ENCODE data around the gene MPP7. TPM values are rescaled to one million over a fixed set of nuclear protein-coding genes. Genes with fewer than 3 reads are reported as not detected.

MPP7 gene
- polyA plus RNA-seq, 1 experiment: 1.0 TPM

DNA sequence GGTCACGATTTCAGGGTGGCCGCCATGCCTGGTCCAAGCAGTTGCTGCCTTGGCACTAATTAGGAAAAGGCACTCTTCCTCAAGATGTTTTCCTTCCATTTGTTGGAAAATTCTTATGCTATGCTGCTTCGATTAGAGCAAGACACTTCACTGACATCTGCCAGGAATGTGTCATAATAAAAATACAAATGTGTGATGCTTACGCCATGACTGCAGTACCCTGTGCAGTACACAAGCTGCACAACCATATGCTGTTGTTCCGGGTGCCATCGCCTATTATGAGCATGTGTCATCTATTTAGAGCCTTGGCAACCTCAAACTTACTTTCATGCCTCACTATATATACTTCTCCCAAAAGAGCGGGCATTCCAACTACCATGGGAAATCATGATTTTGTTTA, 14.9 kb upstream of the MPP7 start:
- Histone ChIP-seq H3K4me3 (ENCODE audit: low read depth, low read length) (no peak overlapping the region), H3K27me3 (ENCODE audit: control insufficient read depth, insufficient read depth, low read length) (peaks cover 11% of the 10 kb centered on the region), H3K36me3 (ENCODE audit: control insufficient read depth, insufficient read depth, low read length) (no peaks in the 10 kb centered on the region)
- POLR2A ChIA-PET: no interaction called here
- DNase-seq (ENCODE audit: low read depth): no peak
- CTCF ChIA-PET: interaction anchor here (1.2 kb wide), 1 partner anchor 64 kb away, joined by 3 read pairs; no protein-coding TSS in a partner anchor
- TF ChIP-seq, protein P1, sequence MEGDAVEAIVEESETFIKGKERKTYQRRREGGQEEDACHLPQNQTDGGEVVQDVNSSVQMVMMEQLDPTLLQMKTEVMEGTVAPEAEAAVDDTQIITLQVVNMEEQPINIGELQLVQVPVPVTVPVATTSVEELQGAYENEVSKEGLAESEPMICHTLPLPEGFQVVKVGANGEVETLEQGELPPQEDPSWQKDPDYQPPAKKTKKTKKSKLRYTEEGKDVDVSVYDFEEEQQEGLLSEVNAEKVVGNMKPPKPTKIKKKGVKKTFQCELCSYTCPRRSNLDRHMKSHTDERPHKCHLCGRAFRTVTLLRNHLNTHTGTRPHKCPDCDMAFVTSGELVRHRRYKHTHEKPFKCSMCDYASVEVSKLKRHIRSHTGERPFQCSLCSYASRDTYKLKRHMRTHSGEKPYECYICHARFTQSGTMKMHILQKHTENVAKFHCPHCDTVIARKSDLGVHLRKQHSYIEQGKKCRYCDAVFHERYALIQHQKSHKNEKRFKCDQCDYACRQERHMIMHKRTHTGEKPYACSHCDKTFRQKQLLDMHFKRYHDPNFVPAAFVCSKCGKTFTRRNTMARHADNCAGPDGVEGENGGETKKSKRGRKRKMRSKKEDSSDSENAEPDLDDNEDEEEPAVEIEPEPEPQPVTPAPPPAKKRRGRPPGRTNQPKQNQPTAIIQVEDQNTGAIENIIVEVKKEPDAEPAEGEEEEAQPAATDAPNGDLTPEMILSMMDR (IDR thresholded peaks at IDR 0.05; ENCODE audit: insufficient read depth, low read depth, low read length): no peak

GRCh38 chr10:28316696-28317095, 13.8 kb upstream of the MPP7 start:
- TF ChIP-seq, protein P1 (IDR thresholded peaks at IDR 0.05; ENCODE audit: insufficient read depth, low read depth, low read length): no peak
- DNase-seq (ENCODE audit: low read depth): no peak
- Histone ChIP-seq H3K4me3 (ENCODE audit: low read depth, low read length) (no peak overlapping the region), H3K27me3 (ENCODE audit: control insufficient read depth, insufficient read depth, low read length) (peaks cover 11% of the 10 kb centered on the region), H3K36me3 (ENCODE audit: control insufficient read depth, insufficient read depth, low read length) (no peaks in the 10 kb centered on the region)
- POLR2A ChIA-PET: no interaction called here
- CTCF ChIA-PET: interaction anchor here (1.0 to 1.4 kb wide), 2 partner anchors 15 to 18 kb away, joined by 3 to 4 read pairs; no protein-coding TSS in a partner anchor

- peaks cover 11% of the 10 kb centered on the region for H3K27me3 ChIP-seq (ENCODE audit: control insufficient read depth, insufficient read depth, low read length)
- CTCF ChIA-PET: interaction anchor here (2.5 kb wide), 1 partner anchor 12 kb away, joined by 12 read pairs; the partner anchor contains the start of gene MPP7
- no peak for DNase-seq (ENCODE audit: low read depth)
- H3K36me3 ChIP-seq (ENCODE audit: control insufficient read depth, insufficient read depth, low read length): no peaks in the 10 kb centered on the region
- H3K4me3 ChIP-seq (ENCODE audit: low read depth, low read length): no peak overlapping the region
- POLR2A ChIA-PET: no interaction called here
- TF ChIP-seq, protein P1 (IDR thresholded peaks at IDR 0.05; ENCODE audit: insufficient read depth, low read depth, low read length): no peak
Observed at GRCh38 chr10:28315140-28315539, 12.3 kb upstream of the MPP7 start.

DNA sequence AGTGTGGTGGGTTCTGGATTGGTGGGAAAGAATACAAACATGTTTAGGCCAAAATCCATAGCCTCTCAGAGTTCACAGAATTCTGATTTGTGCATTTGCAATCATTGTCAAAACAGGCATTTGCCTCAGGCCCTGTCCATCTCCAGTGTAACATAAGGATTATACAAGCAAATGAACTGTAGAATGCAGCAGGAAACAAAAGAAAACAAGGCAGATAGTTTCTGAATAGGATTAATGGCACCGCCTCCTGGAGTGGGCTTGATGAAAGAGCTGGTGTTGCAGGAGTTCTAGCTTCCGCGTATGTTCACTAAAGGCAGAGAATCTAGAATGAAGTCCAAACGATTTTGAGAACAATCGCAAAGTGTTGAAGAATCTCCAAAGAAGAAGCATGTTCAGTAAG, 11.3 kb upstream of the MPP7 start:
- Histone ChIP-seq H3K4me3 (ENCODE audit: low read depth, low read length) (no peak overlapping the region), H3K36me3 (ENCODE audit: control insufficient read depth, insufficient read depth, low read length) (no peaks in the 10 kb centered on the region), H3K27me3 (ENCODE audit: control insufficient read depth, insufficient read depth, low read length) (peaks cover 11% of the 10 kb centered on the region)
- ChIA-PET POLR2A (no interaction called here), CTCF (interaction anchor here (0.9 to 2.5 kb wide), 2 partner anchors 11 to 16 kb away, joined by 3 to 12 read pairs; partner anchors contain the start of gene MPP7)
- no peak for DNase-seq (ENCODE audit: low read depth)
- TF ChIP-seq, protein P1 (IDR thresholded peaks at IDR 0.05; ENCODE audit: insufficient read depth, low read depth, low read length): no peak

DNA sequence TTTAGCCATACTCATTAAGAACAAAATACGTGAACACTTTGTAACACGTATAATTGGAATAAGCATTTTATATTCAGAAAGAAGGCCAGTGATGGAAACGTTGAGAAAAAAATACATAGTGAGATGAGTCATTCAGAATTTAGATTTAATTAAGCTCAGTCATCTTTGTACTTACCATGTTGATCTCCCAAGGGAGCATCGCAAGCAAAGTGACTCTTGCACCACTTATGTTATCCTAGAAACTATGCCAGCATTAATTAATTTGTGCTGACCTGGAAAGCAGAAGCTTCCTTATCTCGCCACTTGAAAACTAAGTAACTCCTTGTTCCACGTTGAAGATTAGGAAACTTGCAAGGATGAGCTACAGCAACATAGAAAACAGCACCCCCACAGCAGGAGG, 9.7 kb upstream of the MPP7 start:
- H3K36me3 ChIP-seq (ENCODE audit: control insufficient read depth, insufficient read depth, low read length): no peaks in the 10 kb centered on the region
- no peak for DNase-seq (ENCODE audit: low read depth)
- ChIA-PET POLR2A (no interaction called here), CTCF (interaction anchor here (1.1 to 2.5 kb wide), 2 partner anchors 9 to 81 kb away, joined by 3 to 12 read pairs; partner anchors contain the start of gene MPP7)
- TF ChIP-seq, protein P1 (IDR thresholded peaks at IDR 0.05; ENCODE audit: insufficient read depth, low read depth, low read length): no peak
- H3K27me3 ChIP-seq (ENCODE audit: control insufficient read depth, insufficient read depth, low read length): peaks cover 14% of the 10 kb centered on the region
- H3K4me3 ChIP-seq (ENCODE audit: low read depth, low read length): no peak overlapping the region

All from BJ (cell line).